GM18858 (cell line): Measurements from ENCODE around the gene AGAP6.
"Not testable (repeated sequence)": the region's sequence is repeated elsewhere in the genome, so short reads cannot be mapped to it uniquely, and the experiment has no call there.

Source experiments
- ATAC-seq: cut with Tn5 transposase; IDR thresholded peaks from one replicate; pipeline ENCODE4 v1.9.1; 2021; ENCODE audit not compliant: unreplicated experiment

The AGAP6 gene

GRCh38 chr10:49988376-49988775 lies at the start of gene AGAP6:
AGAP6 (plus strand) TSS chr10:49988406; CDS start chr10:49988716, 310 bp downstream.
- ATAC-seq = not testable (repeated sequence)

- peak; percentile 48 for ATAC-seq
Measured at GRCh38 chr10:49941447-49942338, 46.5 kb upstream of the AGAP6 start, which contains the start of the genes PARG and TIMM23B. PARG (minus strand) TSS chr10:49942027; CDS start chr10:49941725, 302 bp downstream. TIMM23B (plus strand) TSS chr10:49942053; CDS start chr10:49942195, 142 bp downstream.

- not testable (repeated sequence) for ATAC-seq
Measured at GRCh38 chr10:49942339-49942705, 45.9 kb upstream of the AGAP6 start.

GRCh38 chr10:49943607-49944006 lies 44.6 kb upstream of the AGAP6 start:
- ATAC-seq = not testable (repeated sequence)

GRCh38 chr10:49948142-49948541 lies 40.1 kb upstream of the AGAP6 start:
- peak; percentile 85 for ATAC-seq

GRCh38 chr10:49948737-49949136 lies 39.5 kb upstream of the AGAP6 start:
- ATAC-seq = not testable (repeated sequence)

- not testable (repeated sequence) for ATAC-seq
Measured at GRCh38 chr10:49952006-49952405, 36.2 kb upstream of the AGAP6 start.

GRCh38 chr10:49953122-49953521 lies 35.1 kb upstream of the AGAP6 start:
- not testable (repeated sequence) for ATAC-seq

GRCh38 chr10:49970331-49970857 lies 17.8 kb upstream of the AGAP6 start:
- not testable (repeated sequence) for ATAC-seq

- ATAC-seq = not testable (repeated sequence)
Measured at GRCh38 chr10:49971466-49971865, 16.7 kb upstream of the AGAP6 start.

- not testable (repeated sequence) for ATAC-seq
Measured at GRCh38 chr10:49972094-49972493, 16.1 kb upstream of the AGAP6 start.

GRCh38 chr10:49977756-49978155 lies 10.4 kb upstream of the AGAP6 start:
- not testable (repeated sequence) for ATAC-seq

- ATAC-seq = not testable (repeated sequence)
Measured at GRCh38 chr10:49987207-49987606, 999 bp upstream of the AGAP6 start.

- ATAC-seq = not testable (repeated sequence)
Measured at GRCh38 chr10:49995321-49995720, 7.1 kb downstream of the AGAP6 start.

GRCh38 chr10:50014024-50014423 lies 25.8 kb downstream of the AGAP6 start:
- ATAC-seq = not testable (repeated sequence)

GRCh38 chr10:50015596-50016220 lies 27.5 kb downstream of the AGAP6 start:
- not testable (repeated sequence) for ATAC-seq

GRCh38 chr10:50016926-50017325 lies 28.7 kb downstream of the AGAP6 start:
- not testable (repeated sequence) for ATAC-seq

GRCh38 chr10:50017646-50018045 lies 29.4 kb downstream of the AGAP6 start:
- ATAC-seq = not testable (repeated sequence)

- ATAC-seq = not testable (repeated sequence)
Measured at GRCh38 chr10:50019279-50019678, 31.1 kb downstream of the AGAP6 start.

- not testable (repeated sequence) for ATAC-seq
Measured at GRCh38 chr10:50020451-50021024, 32.3 kb downstream of the AGAP6 start.

- no peak for ATAC-seq
Measured at GRCh38 chr10:50021646-50022045, 33.4 kb downstream of the AGAP6 start.
